HepG2 (cell line): ENCODE data around the gene VIT. TPM values are rescaled to one million over a fixed set of nuclear protein-coding genes. Genes with fewer than 3 reads are reported as not detected.

Experiments used
- ATAC-seq: fragments of 200-7000 bp; cut with Tn5 transposase; 3 replicates; pipeline ENCODE4 v1.9.1; 2020; ENCODE audit warnings: mild to moderate bottlenecking, moderate library complexity
- BruUV-seq: library from RNA; stranded (reverse); fragments of 400-500 nt; replicated peaks from 2 replicates; lab custom pipeline; 2021; lab: Mats Ljungman, UMichigan
- CTCF ChIA-PET: fragments of 300-600 bp; formaldehyde crosslinking; extraction: SDS; loops from one replicate; lab custom pipeline; 2021; ENCODE audit warnings: low total read pairs, inconsistent platforms, low intra/inter-chr PET ratio; lab: Yijun Ruan, JAX
- POLR2A ChIA-PET: fragments of 350-600 bp; sonication (Branson Sonifier 250); formaldehyde crosslinking; loops from one replicate; lab custom pipeline; 2020; ENCODE audit warnings: antibody characterized with exemption, inconsistent platforms; lab: Yijun Ruan, JAX
- DNase-seq: peaks from one replicate; pipeline ENCODE4 v3.0.0-alpha.2; 2015; ENCODE audit warnings: low spot score
- FAIRE-seq: peaks from 3 replicates; lab custom pipeline; 2011; peaks lifted over from hg19 to GRCh38; lab: Jason Lieb, UNC
- H2AFZ ChIP-seq: one replicate; pipeline ENCODE4 v1.6.1; 2011; ENCODE audit warnings: low read length, inconsistent platforms
- H3K27ac ChIP-seq: fragments of 300-600 bp; 3 replicates; pipeline ENCODE4 v1.8.0; 2011; ENCODE audit warnings: mixed run types, mild to moderate bottlenecking, mixed read lengths, low read length, inconsistent platforms; ENCODE audit not compliant: insufficient read depth; ENCODE audit errors: extremely low read length
- H3K27me3 ChIP-seq, 2 experiments: fragments of 200-600 bp in 1 of 2; 2 replicates in 1 of 2; 3 replicates in 1 of 2; pipeline versions ENCODE4 v1.6.0 to v1.8.0; 2011; ENCODE audit warnings: low read length in 2 of 2, mild to moderate bottlenecking in 2 of 2, moderate library complexity in 2 of 2, inconsistent platforms in 1 of 2; ENCODE audit not compliant: insufficient read depth in 2 of 2, control insufficient read depth in 1 of 2
- H3K36me3 ChIP-seq, 2 experiments: fragments of 200-600 bp in 1 of 2; replicated peaks in 1 of 2; 2 replicates in 1 of 2; 3 replicates in 1 of 2; pipeline versions ENCODE4 v1.5.1 to v1.8.0; 2011; ENCODE audit warnings: low read length in 2 of 2, inconsistent platforms in 1 of 2; ENCODE audit not compliant: insufficient read depth in 2 of 2, control insufficient read depth in 1 of 2
- H3K4me1 ChIP-seq: 2 replicates; pipeline ENCODE4 v1.5.1; 2012; ENCODE audit warnings: low read length, inconsistent platforms; ENCODE audit not compliant: insufficient read depth
- H3K4me2 ChIP-seq: 2 replicates; pipeline ENCODE4 v1.6.0; 2011; ENCODE audit warnings: low read depth, low read length, inconsistent platforms
- H3K4me3 ChIP-seq, 3 experiments: fragments of 200-600 bp in 1 of 3; sonication (generic), shearing (Covaris generic) in 1 of 3; replicated peaks in 1 of 3; 2 replicates each; pipeline ENCODE4 v1.5.1; 2011 to 2016; ENCODE audit warnings: low read length in 3 of 3, inconsistent platforms in 2 of 3, low read depth in 2 of 3, mild to moderate bottlenecking in 2 of 3, control low read depth in 1 of 3, mixed read lengths in 1 of 3; ENCODE audit not compliant: insufficient read depth in 1 of 3
- H3K79me2 ChIP-seq: one replicate; pipeline ENCODE4 v1.6.1; 2011; ENCODE audit warnings: low read length, inconsistent platforms; ENCODE audit not compliant: insufficient read depth
- H3K9ac ChIP-seq: 2 replicates; pipeline ENCODE4 v1.6.0; 2011; ENCODE audit warnings: mild to moderate bottlenecking, low read depth, low read length, inconsistent platforms; ENCODE audit not compliant: insufficient read depth
- H3K9me3 ChIP-seq: 2 replicates; pipeline ENCODE4 v1.5.1; 2012; ENCODE audit warnings: mild to moderate bottlenecking, low read length
- H4K20me1 ChIP-seq: 2 replicates; pipeline ENCODE4 v1.6.0; 2011; ENCODE audit warnings: inconsistent platforms, mild to moderate bottlenecking, low read length, moderate library complexity; ENCODE audit not compliant: insufficient read depth
- HOXA3 ChIP-seq: sonication (generic); formaldehyde crosslinking; IDR thresholded peaks from 2 replicates; pipeline ENCODE4 v1.5.0; 2020; ENCODE audit warnings: missing genetic modification reagents
- KLF16 ChIP-seq, 2 experiments: sonication (generic) in 1 of 2; formaldehyde crosslinking in 1 of 2; IDR thresholded peaks; 2 replicates each; pipeline versions ENCODE4 v1.6.1 to v1.8.0; 2016 to 2023; ENCODE audit warnings: missing genetic modification reagents in 2 of 2, missing compliant biosample characterization in 1 of 2
- RBM22 ChIP-seq: fragments of 200-400 bp; formaldehyde crosslinking; optimal IDR thresholded peaks from 2 replicates; pipeline ENCODE3; 2017; ENCODE audit warnings: mild to moderate bottlenecking, low read length, moderate library complexity
- YY1 ChIP-seq: IDR thresholded peaks from 2 replicates; pipeline ENCODE4 v1.6.1; 2011; ENCODE audit warnings: low read length, low read depth, moderate library complexity, mild to moderate bottlenecking; ENCODE audit not compliant: insufficient read depth, insufficient replicate concordance
- ZNF382 ChIP-seq: sonication (generic); formaldehyde crosslinking; IDR thresholded peaks from 2 replicates; pipeline ENCODE4 v1.5.0; 2020; ENCODE audit warnings: missing genetic modification reagents, mild to moderate bottlenecking, borderline replicate concordance
- WGBS: methylation state at CpG from one replicate; pipeline ENCODE4 v1.1.6; 2017; ENCODE audit warnings: low lambda C conversion rate; 5-methylcytosine and 5-hydroxymethylcytosine counted together
- in situ Hi-C: cut with HindIII; loops from 2 replicates; pipeline ENCODE4 v1.10.0; 2017; ENCODE audit warnings: low pct_unique_long_range_greater_than_20kb; ENCODE audit not compliant: extremely low pct_ligation_motif_present
- intact Hi-C: fragments of 100-400 bp; cut with micrococcal nuclease; formaldehyde crosslinking; loops from one replicate; pipeline ENCODE4 v1.10.0; 2022; ENCODE audit not compliant: unreplicated experiment
- polyA plus RNA-seq, 8 experiments: library from polyadenylated mRNA; depleted of rRNA in 3 of 8; stranded (reverse) in 7 of 8; unstranded in 1 of 8; fragments of >200 nt; fragmentation: Illumina TruSeq in 4 of 8; extraction: Trizol in 4 of 8; gene quantifications; 2 replicates each; pipeline versions ENCODE4 v1.2.1 to v1.2.3, GENCODE V29; 2011 to 2016; ENCODE audit warnings: low read depth in 4 of 8, missing spikeins in 1 of 8, mixed read lengths in 1 of 8; ENCODE audit not compliant: insufficient read depth in 1 of 8
- total RNA-seq, 5 experiments: library from RNA; depleted of rRNA; stranded (reverse); fragments of >200 nt; fragmentation: Illumina TruSeq; extraction: Trizol; gene quantifications; 2 replicates each; pipeline ENCODE4 v1.2.3, GENCODE V29; 2016; ENCODE audit warnings: low read depth in 1 of 5

Gene VIT
- total and polyA plus RNA-seq, 2 of the 13 experiments (the other 11 are each of a cell fraction or from before 2014, with no cell fraction given) = not detected

GRCh38 chr2:36861896-36862295, 165.4 kb downstream of the VIT start:
- Histone ChIP-seq H3K4me2 (no peak overlapping the region), H2AFZ (no peak overlapping the region), H3K9ac (no peak overlapping the region), H3K4me1 (peaks cover 25% of the 10 kb centered on the region), H3K79me2 (peaks cover 3% of the 10 kb centered on the region), H3K36me3 (peaks cover 0 to 6% of the 10 kb centered on the region in 2 experiments; a peak in 1 of 5 replicates), H3K27ac (no peak overlapping the region), H3K4me3 (no peak overlapping the region), H4K20me1 (no peaks in the 10 kb centered on the region), H3K27me3 (no peaks in the 10 kb centered on the region), H3K9me3 (no peaks in the 10 kb centered on the region)
- ATAC-seq (no peak), DNase-seq (no peak), FAIRE-seq (no peak)
- in situ Hi-C loops (no loop called here), intact Hi-C loops (no loop called here)
- CTCF ChIA-PET = no interaction called here
- POLR2A ChIA-PET = no interaction called here
- BruUV-seq = no TSS peak
- WGBS = 99% methylated on average over 2 of the region's 2 CpGs
- TF ChIP-seq YY1 (no peak), KLF16 (CRISPR knock-in tag; IDR thresholded peaks at IDR 0.05) (no peak), ZNF382 (no peak), HOXA3 (no peak), RBM22 (peak; percentile 21)

Other genes starting within 250 kb of the VIT start
- gene FEZ2, start 98.5 kb upstream of the VIT start, total RNA-seq (2016; rRNA removed; fragmentation: Illumina TruSeq; extraction: Trizol) = 59.1 and 59.3 TPM in 2 replicates
- gene FEZ2, start 98.5 kb upstream of the VIT start, polyA plus RNA-seq (2011; rRNA removed) = 30.0 and 42.5 TPM in 2 replicates